ENCODE data around the gene CRYBB2.

DNA sequence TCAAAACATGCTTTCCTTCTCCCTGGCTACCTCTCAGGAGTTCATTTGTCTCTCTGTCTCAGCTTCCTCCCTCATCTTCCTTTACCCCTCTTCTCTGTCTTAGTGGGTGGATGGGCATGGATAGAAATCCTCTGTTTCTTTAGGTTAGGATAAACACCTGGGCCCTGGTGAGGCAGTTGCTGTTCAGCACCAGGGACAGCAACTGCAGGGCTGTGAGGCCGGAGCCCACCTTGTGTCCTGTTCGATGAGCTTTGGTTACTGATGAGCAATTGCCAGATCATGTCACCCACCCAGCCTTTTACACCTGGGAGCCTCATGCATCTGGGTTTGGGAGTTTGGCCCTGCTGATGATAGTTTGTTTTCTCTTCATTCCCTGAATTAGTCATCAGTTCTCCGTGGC lies 25.9 kb upstream of the CRYBB2 start:
- TF ChIP-seq, protein P1, sequence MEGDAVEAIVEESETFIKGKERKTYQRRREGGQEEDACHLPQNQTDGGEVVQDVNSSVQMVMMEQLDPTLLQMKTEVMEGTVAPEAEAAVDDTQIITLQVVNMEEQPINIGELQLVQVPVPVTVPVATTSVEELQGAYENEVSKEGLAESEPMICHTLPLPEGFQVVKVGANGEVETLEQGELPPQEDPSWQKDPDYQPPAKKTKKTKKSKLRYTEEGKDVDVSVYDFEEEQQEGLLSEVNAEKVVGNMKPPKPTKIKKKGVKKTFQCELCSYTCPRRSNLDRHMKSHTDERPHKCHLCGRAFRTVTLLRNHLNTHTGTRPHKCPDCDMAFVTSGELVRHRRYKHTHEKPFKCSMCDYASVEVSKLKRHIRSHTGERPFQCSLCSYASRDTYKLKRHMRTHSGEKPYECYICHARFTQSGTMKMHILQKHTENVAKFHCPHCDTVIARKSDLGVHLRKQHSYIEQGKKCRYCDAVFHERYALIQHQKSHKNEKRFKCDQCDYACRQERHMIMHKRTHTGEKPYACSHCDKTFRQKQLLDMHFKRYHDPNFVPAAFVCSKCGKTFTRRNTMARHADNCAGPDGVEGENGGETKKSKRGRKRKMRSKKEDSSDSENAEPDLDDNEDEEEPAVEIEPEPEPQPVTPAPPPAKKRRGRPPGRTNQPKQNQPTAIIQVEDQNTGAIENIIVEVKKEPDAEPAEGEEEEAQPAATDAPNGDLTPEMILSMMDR (IDR thresholded peaks at IDR 0.05 in 4 of 5, conservative IDR thresholded peaks at IDR 0.05 in 1 of 5), result no peak
- TF ChIP-seq POLR2A (IDR thresholded peaks at IDR 0.05), result no peak
